HG02973 (cell line): ENCODE results near the gene ARL4D.
"Not testable (repeated sequence)": the region's sequence is repeated elsewhere in the genome, so short reads cannot be mapped to it uniquely, and the experiment has no call there.

Source experiments
- ATAC-seq: cut with Tn5 transposase; IDR thresholded peaks from one replicate; pipeline ENCODE4 v1.9.1; 2021; ENCODE audit warnings: moderate library complexity; ENCODE audit not compliant: unreplicated experiment

The ARL4D gene

GRCh38 chr17:43393944-43394482, 4.8 kb upstream of the ARL4D start:
- no peak for ATAC-seq

DNA sequence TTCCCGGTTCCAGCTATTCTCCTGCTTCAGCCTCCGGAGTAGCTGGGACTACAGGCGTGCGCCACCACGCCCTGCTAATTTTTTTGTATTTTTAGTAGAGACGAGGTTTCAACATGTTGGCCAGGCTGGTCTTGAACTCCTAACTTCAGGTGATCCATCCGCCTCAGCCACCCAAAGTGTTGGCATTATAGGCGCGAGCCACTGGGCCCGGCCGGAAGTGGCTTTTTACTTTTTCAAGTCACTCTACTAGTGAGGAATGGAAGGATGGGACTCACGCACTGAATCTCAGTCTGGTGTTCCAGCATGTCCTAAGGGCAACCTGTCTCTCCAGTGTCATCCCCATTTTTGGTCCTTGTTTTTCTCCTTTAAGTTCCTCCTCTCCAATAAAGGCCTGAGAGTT, 4.1 kb upstream of the ARL4D start:
- ATAC-seq, result not testable (repeated sequence)

GRCh38 chr17:43395165-43395564, 3.6 kb upstream of the ARL4D start:
- ATAC-seq, result no peak

DNA sequence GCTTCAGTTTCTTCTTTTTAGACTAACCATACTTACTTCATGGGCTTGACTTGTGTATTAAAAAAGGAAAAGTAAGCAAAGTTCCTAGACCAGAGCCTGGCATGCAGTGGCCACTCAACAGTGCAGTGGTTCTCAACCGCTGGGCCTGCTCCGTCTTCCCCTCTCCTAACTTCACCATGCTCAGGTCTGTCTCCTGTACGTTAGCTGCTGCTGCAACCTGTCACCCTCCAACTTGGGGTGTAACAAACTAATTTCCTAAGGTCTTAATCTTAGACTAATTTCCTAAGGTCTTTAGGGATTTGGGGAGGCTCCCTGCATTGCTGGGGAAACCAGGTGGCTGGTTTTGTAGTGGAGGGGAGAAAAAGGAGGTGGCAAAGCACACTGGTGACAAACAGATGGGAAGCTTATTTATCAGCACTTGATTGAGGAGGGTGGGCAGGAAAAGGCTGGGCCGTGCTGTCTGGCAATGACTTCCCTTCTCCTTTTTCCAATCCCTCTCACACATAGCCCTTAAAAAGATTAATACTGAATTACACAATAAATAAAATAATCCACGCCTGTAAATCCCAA, 2.2 kb upstream of the ARL4D start:
- ATAC-seq, result no peak

DNA sequence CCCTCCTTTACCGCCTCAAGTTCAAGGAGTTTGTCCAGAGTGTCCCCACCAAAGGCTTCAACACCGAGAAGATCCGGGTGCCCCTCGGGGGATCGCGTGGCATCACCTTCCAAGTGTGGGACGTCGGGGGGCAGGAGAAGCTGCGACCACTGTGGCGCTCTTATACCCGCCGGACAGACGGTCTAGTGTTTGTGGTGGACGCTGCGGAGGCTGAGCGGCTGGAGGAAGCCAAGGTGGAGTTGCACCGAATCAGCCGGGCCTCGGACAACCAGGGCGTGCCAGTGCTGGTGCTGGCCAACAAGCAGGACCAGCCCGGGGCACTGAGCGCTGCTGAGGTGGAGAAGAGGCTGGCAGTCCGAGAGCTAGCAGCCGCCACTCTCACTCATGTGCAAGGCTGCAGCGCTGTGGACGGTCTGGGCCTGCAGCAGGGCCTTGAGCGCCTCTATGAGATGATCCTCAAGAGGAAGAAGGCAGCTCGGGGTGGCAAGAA, 1.1 kb downstream of the ARL4D start:
- no peak for ATAC-seq

DNA sequence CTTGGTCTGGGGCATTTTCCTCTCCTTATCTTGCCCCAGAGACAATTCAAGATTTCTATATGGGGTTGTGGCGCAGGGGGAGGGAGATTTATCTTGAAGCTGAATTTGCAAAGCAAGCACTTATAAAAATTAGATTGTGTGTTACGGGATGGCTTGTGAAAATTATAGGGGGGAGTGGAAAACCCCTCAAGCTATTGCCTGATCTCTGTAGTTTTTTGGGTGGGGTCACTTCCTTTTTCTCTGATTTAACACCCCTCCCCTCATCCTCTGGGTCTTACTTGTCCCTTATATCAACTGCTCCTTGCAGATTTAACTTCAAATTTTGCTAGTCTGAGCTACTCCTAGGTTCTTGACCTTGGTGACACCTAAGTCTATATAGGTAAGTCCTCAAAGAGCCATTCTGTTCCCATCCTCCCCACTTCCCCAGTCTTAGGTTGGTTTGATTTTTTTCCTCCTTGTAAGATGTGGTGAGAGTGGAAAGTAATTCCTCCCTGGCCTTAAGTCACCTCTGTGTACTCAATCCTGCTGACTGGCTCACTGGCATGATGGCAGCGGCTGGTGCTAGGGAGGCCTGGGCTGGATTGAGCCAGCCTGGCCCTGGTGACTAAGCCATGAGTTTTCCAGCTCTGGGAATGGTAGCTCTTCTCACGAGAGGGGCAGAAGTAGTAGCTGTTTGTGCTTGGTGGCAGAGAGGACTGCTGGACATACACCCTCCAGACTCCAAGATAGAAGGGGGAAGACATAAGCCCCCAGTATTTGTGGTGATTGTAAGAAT, 2.3 kb downstream of the ARL4D start:
- no peak for ATAC-seq

DNA sequence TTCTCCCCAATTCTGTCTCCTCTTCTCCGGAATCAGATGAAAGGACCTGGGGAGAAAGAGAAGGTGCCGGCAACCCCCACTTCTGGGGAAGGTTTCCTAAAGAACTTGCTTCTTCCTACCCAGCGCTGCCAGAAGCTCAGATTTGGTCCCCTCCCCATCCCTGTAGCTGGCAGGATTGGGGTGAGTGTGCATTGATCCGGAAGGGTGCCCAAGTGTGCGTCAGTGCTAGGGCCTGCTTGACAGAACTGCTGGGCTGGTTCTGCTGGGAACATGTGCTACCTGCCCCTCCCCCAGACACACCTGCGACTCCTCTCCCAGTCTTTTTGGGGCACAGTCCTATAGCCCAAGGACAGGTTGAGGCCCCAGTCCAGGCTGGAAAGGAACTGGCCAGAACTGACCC, 3.3 kb downstream of the ARL4D start:
- no peak for ATAC-seq

GRCh38 chr17:43402567-43402966, 3.8 kb downstream of the ARL4D start:
- no peak for ATAC-seq

- ATAC-seq, result no peak
Observed at GRCh38 chr17:43403846-43404245, 5.1 kb downstream of the ARL4D start.

DNA sequence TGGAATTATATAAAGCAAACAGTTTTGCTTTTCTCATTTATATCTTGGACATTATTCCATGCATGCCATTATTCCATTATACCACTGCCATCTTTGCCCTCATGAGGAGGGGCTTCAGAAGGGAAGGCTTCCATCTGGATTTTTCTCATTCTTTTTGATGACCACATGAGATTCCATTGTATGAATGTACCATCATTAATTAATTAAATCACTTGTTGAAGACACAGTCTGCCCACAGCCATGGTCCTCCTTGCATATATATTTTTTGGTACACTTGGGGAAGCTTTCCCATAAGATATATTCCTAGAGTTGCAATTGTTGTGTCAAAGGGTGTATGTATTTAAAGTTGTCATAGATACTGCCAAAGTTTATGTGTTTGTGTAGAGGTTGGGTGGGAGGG, 7.1 kb downstream of the ARL4D start:
- no peak for ATAC-seq

DNA sequence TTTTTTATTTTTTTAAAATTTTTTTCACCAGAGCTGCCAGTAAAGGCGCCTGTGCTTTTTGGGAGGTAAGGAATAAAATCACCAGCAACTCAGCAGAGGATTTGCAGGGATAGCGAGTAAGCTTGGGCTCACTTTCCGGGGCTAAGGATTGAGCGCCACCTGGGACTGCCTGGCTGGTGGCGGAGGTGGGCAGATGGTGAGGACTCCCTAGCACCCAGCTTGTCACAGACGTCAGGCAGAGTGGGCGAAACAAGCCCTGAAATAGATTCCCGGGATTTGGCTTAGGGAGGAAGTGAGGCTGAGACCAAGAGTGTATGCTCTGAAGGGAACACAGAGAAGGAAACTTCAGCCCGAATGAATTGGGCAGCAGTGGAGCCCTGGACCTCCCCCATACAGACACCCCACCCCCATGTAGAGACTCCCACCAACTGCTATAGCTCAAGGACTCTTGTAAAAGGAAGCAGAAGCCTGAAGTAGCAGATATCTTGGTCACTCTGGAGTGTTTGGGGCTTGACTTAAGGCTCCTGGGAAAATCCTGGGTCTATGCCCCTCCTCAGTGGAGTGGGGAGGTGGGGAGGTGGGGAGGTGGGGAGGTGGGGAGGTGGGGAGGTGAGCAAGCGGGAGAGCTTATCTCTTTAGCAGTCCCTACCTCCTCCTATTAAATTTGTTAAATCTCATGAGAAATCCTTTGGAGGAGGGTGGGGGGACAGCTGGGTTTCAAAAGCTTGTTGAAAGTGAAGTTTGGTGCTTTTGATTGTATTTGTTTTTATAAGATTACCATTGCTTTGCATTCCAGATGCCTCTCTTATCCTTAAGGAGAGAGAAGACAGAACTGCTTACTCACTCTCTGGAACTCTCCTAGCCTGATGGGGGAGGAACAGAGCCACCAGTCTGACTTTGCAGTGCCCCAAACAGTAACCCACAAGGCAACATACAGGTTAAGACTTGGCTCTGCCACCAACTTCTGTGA, 8.2 kb downstream of the ARL4D start:
- ATAC-seq, result no peak

DNA sequence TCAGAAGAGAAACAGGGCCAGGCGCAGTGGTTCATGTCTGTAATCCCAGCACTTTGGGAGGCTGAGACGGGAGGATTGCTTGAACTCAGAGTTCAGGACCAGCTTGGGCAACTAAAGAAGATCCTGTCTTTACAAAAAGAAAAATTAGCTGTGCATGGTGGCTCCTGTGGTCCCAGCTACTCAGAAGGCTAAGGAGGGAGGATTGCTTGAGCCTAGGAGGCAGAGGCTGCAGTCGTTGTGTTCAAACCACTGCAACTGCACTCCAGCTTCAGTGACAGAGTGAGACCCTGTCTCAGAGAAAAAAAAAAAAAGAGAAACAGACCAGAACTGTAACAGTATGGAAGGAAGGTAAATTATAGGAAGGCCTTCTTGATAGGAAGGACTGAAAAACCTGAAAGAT, 10.3 kb downstream of the ARL4D start:
- ATAC-seq, result no peak

DNA sequence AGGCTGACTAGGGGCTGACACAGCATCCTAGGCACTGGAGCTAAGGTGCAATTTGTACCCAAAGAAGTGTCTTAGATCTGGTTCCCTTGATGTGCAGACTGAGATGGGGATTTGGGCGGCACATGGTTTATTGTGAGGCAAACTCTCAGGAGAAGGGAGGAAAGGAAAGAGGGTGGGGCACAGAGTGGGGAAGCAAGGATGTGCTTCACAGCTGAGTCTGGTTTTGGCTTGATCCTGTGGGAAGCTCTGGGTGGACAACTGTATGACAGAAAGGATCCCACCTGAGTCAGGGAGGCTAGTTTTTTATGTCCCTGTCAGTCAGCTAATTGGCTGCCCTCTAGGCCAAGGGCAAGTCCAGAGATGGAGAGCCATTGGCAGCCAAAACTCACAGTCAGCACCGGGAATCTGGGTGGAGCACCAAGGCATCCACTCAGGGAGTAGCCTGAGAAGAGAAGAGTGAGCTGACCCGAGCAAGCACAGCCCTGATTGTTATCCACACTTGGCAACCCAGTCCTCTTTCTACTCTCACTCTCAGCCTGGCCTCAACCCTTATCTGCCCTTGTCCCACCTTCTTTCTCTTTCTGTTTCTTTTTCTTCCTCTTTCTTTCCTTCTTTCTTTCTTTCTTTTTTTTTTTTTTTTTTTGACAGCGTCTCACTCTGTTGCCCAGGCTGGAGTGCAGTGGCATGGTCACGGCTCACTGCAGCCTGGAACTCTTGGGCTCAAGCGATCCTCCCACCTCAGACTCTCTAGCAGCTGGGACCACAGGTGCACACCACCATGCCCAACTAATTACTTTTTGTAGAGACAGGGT, 12.0 kb downstream of the ARL4D start:
- ATAC-seq, result no peak

DNA sequence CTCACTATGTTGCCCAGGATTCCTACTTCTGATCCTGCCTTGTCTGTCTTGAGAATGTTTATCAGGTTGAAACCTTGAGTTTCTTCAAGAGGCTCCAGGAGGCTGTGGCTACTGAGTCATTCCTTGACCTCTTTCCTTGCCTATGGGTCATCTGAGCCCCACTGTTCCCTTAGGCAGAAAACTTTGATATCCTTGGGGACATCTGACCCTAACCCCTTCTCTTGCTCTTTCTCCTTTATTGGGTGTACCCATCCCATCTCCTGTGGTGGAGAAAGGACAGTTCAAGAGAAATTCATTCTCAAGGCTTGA, 12.5 kb downstream of the ARL4D start:
- ATAC-seq, result no peak

DNA sequence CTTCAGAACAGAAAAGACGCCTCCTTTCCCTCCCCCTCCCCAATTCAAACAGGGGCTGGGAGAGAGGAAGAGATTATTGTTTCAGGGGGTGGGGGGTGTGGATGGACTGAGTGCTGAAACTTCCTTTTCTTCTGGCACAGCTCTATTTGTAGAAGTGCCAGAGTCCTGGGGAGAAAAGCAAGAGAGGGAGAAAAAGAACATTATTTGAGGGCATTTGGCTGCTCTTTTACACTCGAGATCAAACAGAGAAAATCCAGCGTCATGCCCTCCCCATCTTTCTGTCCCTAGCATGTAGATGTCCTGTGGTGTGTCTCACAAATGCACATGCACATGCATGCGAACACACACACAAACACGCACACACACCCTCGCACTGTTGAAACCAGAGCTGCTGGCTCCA, 13.0 kb downstream of the ARL4D start:
- no peak for ATAC-seq

DNA sequence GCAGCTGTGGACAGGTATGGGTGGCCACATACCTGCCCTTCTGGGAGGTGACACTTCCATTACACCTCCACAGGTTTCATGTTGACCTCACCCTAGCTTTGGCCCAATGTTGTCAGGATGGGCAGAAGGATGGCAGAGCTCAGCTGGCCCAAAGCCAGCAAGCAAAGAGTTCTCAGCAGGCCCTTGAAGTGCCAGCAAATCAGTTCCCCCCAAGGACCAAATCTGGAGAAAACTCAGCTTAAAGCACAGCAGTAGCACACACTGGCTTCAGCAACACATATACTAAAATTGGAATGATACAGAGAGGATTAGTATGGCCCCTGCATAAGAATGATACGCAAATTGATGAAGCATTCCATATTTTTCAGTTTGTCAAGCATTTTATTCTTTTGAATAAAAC, 13.4 kb downstream of the ARL4D start:
- no peak for ATAC-seq

GRCh38 chr17:43416998-43417890, 18.5 kb downstream of the ARL4D start:
- no peak for ATAC-seq

DNA sequence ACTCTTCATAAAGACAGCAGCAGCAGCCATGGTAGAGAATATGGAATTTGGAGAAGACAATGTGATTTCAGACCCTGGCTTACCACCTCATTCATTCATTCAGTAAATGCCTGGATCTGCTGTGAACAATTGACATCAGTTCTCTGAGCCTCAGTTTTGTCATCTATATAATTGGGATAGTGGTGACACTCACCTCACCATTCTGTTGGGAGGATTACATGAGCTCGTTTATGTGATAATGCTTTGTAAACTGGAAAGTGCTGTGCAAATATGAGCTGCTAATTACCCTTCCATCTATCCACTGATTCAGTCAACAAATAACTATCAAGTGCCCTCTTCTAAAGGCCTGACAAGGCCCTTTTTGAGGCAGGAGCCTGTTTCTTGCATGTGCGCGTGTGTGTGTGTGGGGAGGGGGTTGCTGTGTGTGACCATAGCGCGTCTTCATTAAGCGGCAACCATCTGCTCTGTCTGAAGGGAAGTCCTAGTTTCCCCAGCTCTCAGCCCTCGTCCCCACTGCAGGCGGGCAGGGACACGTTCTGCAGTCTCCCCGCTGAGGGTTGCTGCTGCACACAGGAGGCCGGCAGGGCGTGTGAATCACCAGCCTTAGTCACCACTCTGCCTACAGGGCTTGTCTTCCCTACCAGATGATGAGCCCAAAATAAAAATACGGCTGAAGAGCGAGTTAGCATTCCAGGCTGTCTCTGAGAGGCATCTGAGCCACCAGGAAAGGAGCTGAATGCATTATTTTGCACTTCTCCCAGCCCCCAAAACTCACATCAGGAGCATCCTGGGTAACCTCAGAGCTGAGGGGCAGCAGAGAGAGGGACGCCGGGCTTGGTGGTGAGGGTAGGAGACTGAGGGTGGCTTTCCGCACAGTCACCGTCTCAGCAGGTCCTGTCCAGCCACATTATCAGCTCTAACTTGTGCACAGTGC, 19.9 kb downstream of the ARL4D start:
- no peak for ATAC-seq
